ENCODE measurements around the gene KCNG1.

- TF ChIP-seq ZNF138 (CRISPR knock-in tag; IDR thresholded peaks at IDR 0.05; ENCODE audit: low read depth) (no peak), REST (IDR thresholded peaks at IDR 0.05; ENCODE audit: borderline replicate concordance in 1 of 2, low read depth in 1 of 2, low read length in 2 of 2) (no peak), FOXK1 (CRISPR knock-in tag; IDR thresholded peaks at IDR 0.05; ENCODE audit: borderline replicate concordance, low read depth) (no peak), ZKSCAN8 (CRISPR knock-in tag; IDR thresholded peaks at IDR 0.05; ENCODE audit: borderline replicate concordance) (no peak), FOXJ3 (CRISPR knock-in tag; IDR thresholded peaks at IDR 0.05; ENCODE audit: borderline replicate concordance) (no peak), CTCF (CRISPR knock-in tag; IDR thresholded peaks at IDR 0.05) (no peak), PAX8 (CRISPR knock-in tag; IDR thresholded peaks at IDR 0.05; ENCODE audit: borderline replicate concordance) (no peak), ZNF580 (CRISPR knock-in tag; IDR thresholded peaks at IDR 0.05; ENCODE audit: borderline replicate concordance, low read depth) (no peak), ZNF274 (CRISPR knock-in tag; IDR thresholded peaks at IDR 0.05) (no peak), EZH2 (conservative IDR thresholded peaks at IDR 0.05; ENCODE audit: low read depth, low read length) (no peak)
Observed at GRCh38 chr20:51028616-51029212, 5.8 kb upstream of the KCNG1 start.
